B cell (primary cell): Measurements from ENCODE around the gene FAM72C. TPM values are rescaled to one million over a fixed set of nuclear protein-coding genes. Genes with fewer than 3 reads are reported as not detected.
"Not testable (repeated sequence)": the region's sequence is repeated elsewhere in the genome, so short reads cannot be mapped to it uniquely, and the experiment has no call there.

Experiments used
- ATAC-seq: fragments of 200-7000 bp; cut with Tn5 transposase; one replicate; pipeline ENCODE4 v1.10.0; 2021; ENCODE audit warnings: low read depth, mild to moderate bottlenecking, moderate number of reproducible peaks, moderate library complexity
- CTCF ChIA-PET: fragments of 350-600 bp; sonication (Branson Sonifier 250); formaldehyde crosslinking; loops from one replicate; lab custom pipeline; 2021; ENCODE audit warnings: antibody characterized with exemption, inconsistent platforms; lab: Charles Lee
- POLR2A ChIA-PET: fragments of 350-600 bp; sonication (Branson Sonifier 250); formaldehyde crosslinking; loops from one replicate; lab custom pipeline; 2021; ENCODE audit warnings: antibody characterized with exemption; lab: Charles Lee
- DNase-seq: peaks from one replicate; pipeline ENCODE4 v3.0.0; 2013
- H2AFZ ChIP-seq: 2 replicates; pipeline ENCODE4 v1.6.1; 2012; ENCODE audit warnings: mild to moderate bottlenecking, low read depth, low read length; ENCODE audit not compliant: insufficient read depth, poor library complexity, severe bottlenecking
- H3K27ac ChIP-seq, 2 donors: 1 replicate in 1 of 2; 2 replicates in 1 of 2; pipeline ENCODE4 v1.5.1; 2012 to 2013; ENCODE audit warnings: low read length in 2 of 2, mild to moderate bottlenecking in 2 of 2, moderate library complexity in 1 of 2
- H3K27me3 ChIP-seq, 4 experiments: fragments of 200-600 bp in 1 of 4; sonication (generic) in 1 of 4; replicated peaks in 1 of 4; 1 replicate in 2 of 4; 2 replicates in 2 of 4; pipeline versions ENCODE4 v1.6.1 to v1.7.0; 2013 to 2016; ENCODE audit warnings: low read length in 3 of 4, mild to moderate bottlenecking in 2 of 4, mixed read lengths in 1 of 4, moderate library complexity in 1 of 4; ENCODE audit not compliant: insufficient read depth in 4 of 4, control insufficient read depth in 3 of 4; ENCODE audit errors: control extremely low read depth in 1 of 4
- H3K36me3 ChIP-seq, 2 experiments: replicated peaks in 1 of 2; 1 replicate in 1 of 2; 2 replicates in 1 of 2; pipeline versions ENCODE4 v1.6.1 to v1.7.1; 2013; ENCODE audit warnings: low read length in 1 of 2; ENCODE audit not compliant: insufficient read depth in 2 of 2, control insufficient read depth in 1 of 2; ENCODE audit errors: control extremely low read depth in 1 of 2, extremely low read depth in 1 of 2
- H3K4me1 ChIP-seq, 2 donors: fragments of 200-600 bp in 1 of 2; sonication (generic) in 1 of 2; 1 replicate in 1 of 2; 2 replicates in 1 of 2; pipeline versions ENCODE4 v1.5.1 to v1.6.1; 2013 to 2017; ENCODE audit warnings: low read length in 2 of 2; ENCODE audit not compliant: control insufficient read depth in 2 of 2, insufficient read depth in 2 of 2
- H3K4me2 ChIP-seq: replicated peaks from 2 replicates; pipeline ENCODE3; 2012; ENCODE audit warnings: mild to moderate bottlenecking, low read depth, low read length; ENCODE audit not compliant: poor library complexity, severe bottlenecking
- H3K4me3 ChIP-seq, 5 experiments: fragments of 200-600 bp in 1 of 5; sonication (generic) in 1 of 5; 1 replicate in 3 of 5; 2 replicates in 2 of 5; pipeline versions ENCODE4 v1.5.1 to v1.7.0; 2011 to 2016; ENCODE audit warnings: low read length in 4 of 5, mild to moderate bottlenecking in 4 of 5, low read depth in 2 of 5, control low read depth in 1 of 5, moderate library complexity in 1 of 5; ENCODE audit not compliant: insufficient read depth in 1 of 5; ENCODE audit errors: control extremely low read depth in 1 of 5, extremely low read depth in 1 of 5
- H3K79me2 ChIP-seq: fragments of 200-600 bp; sonication (generic); one replicate; pipeline ENCODE4 v1.6.0; 2016; ENCODE audit warnings: low read length; ENCODE audit not compliant: control insufficient read depth, insufficient read depth
- H3K9ac ChIP-seq: fragments of 200-600 bp; sonication (generic); 2 replicates; pipeline ENCODE4 v1.6.1; 2017; ENCODE audit warnings: mild to moderate bottlenecking, low read length, moderate library complexity
- H3K9me3 ChIP-seq, 3 donors: one replicate each; pipeline versions ENCODE4 v1.6.1 to v1.7.1; 2013; ENCODE audit warnings: low read length in 2 of 3; ENCODE audit not compliant: control insufficient read depth in 2 of 3, insufficient read depth in 1 of 3; ENCODE audit errors: control extremely low read depth in 1 of 3
- H4K20me1 ChIP-seq: 2 replicates; pipeline ENCODE4 v1.6.0; 2012; ENCODE audit warnings: mild to moderate bottlenecking, low read length; ENCODE audit not compliant: insufficient read depth, control insufficient read depth, poor library complexity, severe bottlenecking
- H3K27ac Mint-ChIP-seq: one replicate; pipeline ENCODE4 v1.8.0; 2021; ENCODE audit warnings: mixed read lengths
- H3K27me3 Mint-ChIP-seq: one replicate; pipeline ENCODE4 v1.8.0; 2021; ENCODE audit warnings: mixed read lengths
- H3K4me1 Mint-ChIP-seq: one replicate; pipeline ENCODE4 v1.8.0; 2021; ENCODE audit warnings: mixed read lengths
- H3K4me3 Mint-ChIP-seq: one replicate; pipeline ENCODE4 v1.8.0; 2021; ENCODE audit warnings: mixed read lengths
- H3K9me3 Mint-ChIP-seq: one replicate; pipeline ENCODE4 v1.8.0; 2022; ENCODE audit warnings: mixed read lengths; ENCODE audit not compliant: insufficient read depth
- WGBS: methylation state at CpG from one replicate; pipeline ENCODE4 v1.1.5; 2013; ENCODE audit warnings: missing lambda C conversion rate; ENCODE audit not compliant: insufficient coverage; 5-methylcytosine and 5-hydroxymethylcytosine counted together
- intact Hi-C: fragments of 100-400 bp; cut with micrococcal nuclease; formaldehyde crosslinking; loops from one replicate; pipeline ENCODE4 v1.10.0; 2022
- polyA plus RNA-seq: library from polyadenylated mRNA; depleted of rRNA; stranded (reverse); fragments of >200 nt; gene quantifications from 2 replicates; pipeline ENCODE4 v1.2.3, GENCODE V29; 2012
- total RNA-seq, 2 donors: library from RNA; stranded (reverse); fragments of 120-200 nt in 1 of 2; gene quantifications; 1 replicate in 1 of 2; 2 replicates in 1 of 2; pipeline versions ENCODE4 v1.2.3 to v1.2.4, GENCODE V29; 2013 to 2022

The FAM72C gene
- total and polyA plus RNA-seq, 2 donors (not counting 1 experiment from before 2014, with no cell fraction given), result 0.03 TPM; not detected in 1

DNA sequence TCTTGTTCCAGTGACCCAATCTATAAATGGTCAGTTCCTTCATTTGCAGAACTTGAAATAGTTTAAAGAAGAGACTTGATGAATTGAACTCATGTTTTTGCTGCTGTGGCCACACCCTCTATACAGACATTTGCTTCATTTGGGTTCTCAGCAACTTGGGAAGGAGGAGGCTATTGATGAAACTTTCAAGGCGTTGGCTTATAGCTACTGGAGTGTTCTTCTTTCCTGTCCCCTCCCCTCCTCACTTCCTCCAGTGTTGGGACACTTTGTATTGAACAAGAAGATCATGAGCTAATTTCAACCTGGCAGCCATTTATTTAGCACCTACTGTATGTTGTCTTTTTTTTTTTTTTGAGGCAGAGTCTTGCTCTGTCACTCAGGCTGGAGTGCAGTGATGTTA is 17.9 kb upstream of the FAM72C start:
- H3K4me1 Mint-ChIP-seq, H4K20me1 ChIP-seq, H3K36me3 ChIP-seq, H3K9me3 Mint-ChIP-seq, DNase-seq, H3K9me3 ChIP-seq, H2AFZ ChIP-seq, H3K4me1 ChIP-seq, ATAC-seq, H3K27ac Mint-ChIP-seq, H3K9ac ChIP-seq, H3K27ac ChIP-seq, H3K4me3 ChIP-seq, H3K4me2 ChIP-seq, H3K4me3 Mint-ChIP-seq, CTCF ChIA-PET, H3K79me2 ChIP-seq, POLR2A ChIA-PET, H3K27me3 Mint-ChIP-seq, H3K27me3 ChIP-seq, intact Hi-C loops: not testable (repeated sequence)
- no CpG with 5 or more reads among the region's 1 CpG for WGBS

DNA sequence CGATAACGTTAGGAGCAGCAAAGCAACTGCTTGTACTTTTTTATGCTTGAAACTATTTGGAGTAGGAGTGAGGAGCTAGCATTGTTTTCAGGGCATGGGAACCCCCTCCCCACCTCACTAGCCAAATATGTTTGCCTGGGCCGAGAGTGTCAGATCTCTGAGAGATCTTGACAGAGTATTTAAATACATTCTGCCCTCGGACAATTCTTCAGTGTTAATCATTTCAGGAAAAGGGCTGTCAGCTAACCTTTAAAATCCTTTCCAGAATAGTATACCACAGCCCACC is 17.6 kb upstream of the FAM72C start:
- intact Hi-C loops, H3K27ac Mint-ChIP-seq, DNase-seq, H3K79me2 ChIP-seq, H4K20me1 ChIP-seq, H3K4me2 ChIP-seq, H3K4me3 Mint-ChIP-seq, H2AFZ ChIP-seq, H3K4me3 ChIP-seq, H3K9me3 ChIP-seq, H3K27ac ChIP-seq, ATAC-seq, CTCF ChIA-PET, POLR2A ChIA-PET, H3K36me3 ChIP-seq, H3K4me1 Mint-ChIP-seq, H3K9ac ChIP-seq, H3K4me1 ChIP-seq, H3K27me3 Mint-ChIP-seq, H3K27me3 ChIP-seq, H3K9me3 Mint-ChIP-seq: not testable (repeated sequence)
- WGBS, result no CpG with 5 or more reads among the region's 4 CpGs

DNA sequence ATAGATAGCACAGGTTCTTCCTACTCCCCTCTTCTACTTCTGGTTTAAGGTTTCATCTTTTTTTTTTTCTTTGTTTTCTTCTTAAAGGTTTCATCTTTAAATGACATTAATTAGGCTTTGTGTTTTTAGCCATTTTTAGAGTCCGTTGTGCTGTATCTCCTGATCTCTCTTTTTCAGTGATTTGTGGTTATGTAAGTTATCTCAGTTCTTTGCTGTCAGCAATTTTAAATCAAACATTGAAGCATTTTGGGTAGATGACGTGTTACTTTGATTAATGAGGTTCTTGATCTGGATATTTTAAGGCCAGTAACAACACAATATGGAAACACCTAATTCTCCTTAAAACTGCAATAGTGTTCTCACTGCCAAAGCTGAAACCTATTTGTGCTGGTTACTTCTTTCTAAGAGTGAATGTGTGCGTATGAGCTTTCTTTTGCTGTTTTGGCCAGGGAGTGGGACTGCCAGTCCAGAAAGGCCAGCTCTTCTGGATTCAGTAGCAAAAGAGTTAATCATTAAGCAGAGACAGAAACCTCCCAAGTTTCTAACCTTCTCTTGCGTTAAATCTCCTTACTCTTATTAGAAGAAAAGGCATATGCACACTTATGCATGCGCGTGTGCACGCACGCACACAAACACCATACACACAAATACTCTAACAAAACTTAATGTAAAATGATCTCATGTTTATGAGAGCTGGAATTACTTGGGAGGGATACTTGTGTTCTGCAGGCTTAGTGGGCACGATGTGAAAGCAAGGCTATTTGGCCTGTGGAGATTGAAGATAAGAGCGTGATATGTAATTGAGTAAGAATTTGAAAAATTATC is 17.0 kb upstream of the FAM72C start:
- intact Hi-C loops, ATAC-seq: not testable (repeated sequence)

DNA sequence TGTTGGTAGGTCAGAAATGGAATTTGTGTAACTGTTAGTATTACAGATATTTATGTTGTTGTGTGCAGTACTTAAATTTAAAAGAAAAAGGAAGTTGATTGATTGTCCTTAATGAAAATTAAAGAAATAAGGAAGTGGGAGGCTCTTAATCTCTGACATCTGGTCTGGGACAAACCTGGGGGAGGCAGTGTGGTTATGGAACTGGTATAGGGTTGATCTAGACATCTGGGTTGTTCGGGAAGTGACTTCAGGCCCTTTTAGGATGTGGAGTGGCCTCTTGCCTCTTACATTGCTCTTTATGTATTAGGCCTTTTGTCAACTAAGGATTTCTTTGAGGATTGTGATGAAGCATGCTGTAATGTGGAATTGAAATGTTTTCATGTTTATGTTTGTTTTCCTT is 16.1 kb upstream of the FAM72C start:
- DNase-seq, H3K79me2 ChIP-seq, H3K27ac Mint-ChIP-seq, POLR2A ChIA-PET, H3K9me3 ChIP-seq, H3K4me3 Mint-ChIP-seq, CTCF ChIA-PET, H3K4me1 Mint-ChIP-seq, H3K9me3 Mint-ChIP-seq, intact Hi-C loops, ATAC-seq, H3K4me2 ChIP-seq, H2AFZ ChIP-seq, H3K27ac ChIP-seq, H3K9ac ChIP-seq, H3K27me3 Mint-ChIP-seq, H3K36me3 ChIP-seq, H3K4me1 ChIP-seq, H3K4me3 ChIP-seq, H3K27me3 ChIP-seq, H4K20me1 ChIP-seq: not testable (repeated sequence)
- WGBS, result no CpG with 5 or more reads among the region's 1 CpG

More for the DNA sequence above, 17.0 kb upstream of the FAM72C start:
- H3K27ac Mint-ChIP-seq, H3K9ac ChIP-seq, H3K36me3 ChIP-seq, CTCF ChIA-PET, H2AFZ ChIP-seq, H3K27me3 ChIP-seq, POLR2A ChIA-PET, H3K4me1 ChIP-seq, H3K4me1 Mint-ChIP-seq, H3K4me3 ChIP-seq, H3K9me3 Mint-ChIP-seq, H3K9me3 ChIP-seq, H4K20me1 ChIP-seq, H3K27me3 Mint-ChIP-seq, H3K79me2 ChIP-seq, DNase-seq, H3K4me3 Mint-ChIP-seq, H3K4me2 ChIP-seq, H3K27ac ChIP-seq: not testable (repeated sequence)
- WGBS, result no CpG with 5 or more reads among the region's 10 CpGs
